DMS53 treated with DMSO at 0.1 percent for 48 hours (cell line): Measurements from ENCODE around the gene UNC13B.

Experiments
- DNase-seq: peaks from one replicate; lab custom pipeline; 2025; ENCODE audit not compliant: unreplicated experiment; lab: John Stamatoyannopoulos, UW

Gene UNC13B

GRCh38 chr9:35422346-35422745, 260.5 kb downstream of the UNC13B start:
- no peak for DNase-seq

- no peak for DNase-seq
Observed at GRCh38 chr9:35422753-35423152, 260.9 kb downstream of the UNC13B start.

GRCh38 chr9:35423499-35423898, 261.7 kb downstream of the UNC13B start:
- DNase-seq, result no peak

GRCh38 chr9:35424356-35425352, 262.8 kb downstream of the UNC13B start:
- DNase-seq, result no peak

- DNase-seq, result no peak
Observed at GRCh38 chr9:35426627-35427026, 264.8 kb downstream of the UNC13B start.

GRCh38 chr9:35431467-35431866, 269.7 kb downstream of the UNC13B start:
- no peak for DNase-seq

- no peak for DNase-seq
Observed at GRCh38 chr9:35432076-35432475, 270.3 kb downstream of the UNC13B start.

GRCh38 chr9:35436933-35437332, 275.1 kb downstream of the UNC13B start:
- no peak for DNase-seq

GRCh38 chr9:35446012-35446411, 284.2 kb downstream of the UNC13B start:
- DNase-seq, result no peak

- DNase-seq, result no peak
Observed at GRCh38 chr9:35448496-35448895, 286.7 kb downstream of the UNC13B start.

GRCh38 chr9:35452481-35452880, 290.7 kb downstream of the UNC13B start:
- DNase-seq, result no peak

- DNase-seq, result no peak
Observed at GRCh38 chr9:35453786-35454185, 292.0 kb downstream of the UNC13B start.
